NOMO-1 treated with dmso at 0.1 percent for 144 hours (cell line): ENCODE results near the gene TLE5.
A peak's percentile ranks its signal among the peaks of the same experiment; 100 is the strongest.
"Not testable (repeated sequence)": the region's sequence is repeated elsewhere in the genome, so short reads cannot be mapped to it uniquely, and the experiment has no call there.

Source experiments
- DNase-seq: peaks from one replicate; lab custom pipeline; 2025; ENCODE audit not compliant: unreplicated experiment; lab: John Stamatoyannopoulos, UW

TLE5 gene

DNA sequence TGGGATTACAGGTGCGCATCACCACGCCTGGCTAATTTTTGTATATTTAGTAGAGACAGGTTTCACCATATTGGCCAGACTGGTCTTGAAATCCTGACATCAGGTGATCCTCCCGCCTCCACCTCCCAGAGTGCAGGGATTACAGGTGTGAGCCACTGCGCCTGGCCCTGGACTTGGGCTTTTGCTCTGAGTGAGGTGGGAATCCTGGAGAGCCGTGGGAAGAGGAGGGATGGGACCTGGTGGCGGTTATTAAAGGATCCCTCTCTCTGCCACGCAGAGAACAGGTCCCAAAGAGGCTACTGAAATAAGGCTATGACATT is 1.7 kb upstream of the TLE5 start:
- no peak for DNase-seq

GRCh38 chr19:3061182-3062161 is 823 bp downstream of the TLE5 start:
- DNase-seq = no peak

DNA sequence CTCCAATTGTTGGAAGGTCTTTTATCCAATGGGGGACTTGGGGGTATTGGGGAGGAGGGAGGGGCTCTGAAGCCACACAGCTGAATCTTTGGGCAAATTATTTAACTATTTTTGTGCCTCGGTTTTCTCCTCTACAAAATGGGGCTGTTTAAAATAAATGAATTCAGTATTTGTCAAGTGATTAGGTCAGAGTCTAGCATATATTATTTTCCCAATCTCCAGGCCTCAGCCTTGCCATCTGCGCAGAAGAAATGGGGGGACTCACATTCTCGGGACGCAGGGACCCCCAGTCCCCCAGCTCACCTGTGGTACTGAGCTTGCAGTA is 1.5 kb downstream of the TLE5 start:
- no peak for DNase-seq

GRCh38 chr19:3059653-3060052 is 2.6 kb downstream of the TLE5 start:
- DNase-seq = no peak

DNA sequence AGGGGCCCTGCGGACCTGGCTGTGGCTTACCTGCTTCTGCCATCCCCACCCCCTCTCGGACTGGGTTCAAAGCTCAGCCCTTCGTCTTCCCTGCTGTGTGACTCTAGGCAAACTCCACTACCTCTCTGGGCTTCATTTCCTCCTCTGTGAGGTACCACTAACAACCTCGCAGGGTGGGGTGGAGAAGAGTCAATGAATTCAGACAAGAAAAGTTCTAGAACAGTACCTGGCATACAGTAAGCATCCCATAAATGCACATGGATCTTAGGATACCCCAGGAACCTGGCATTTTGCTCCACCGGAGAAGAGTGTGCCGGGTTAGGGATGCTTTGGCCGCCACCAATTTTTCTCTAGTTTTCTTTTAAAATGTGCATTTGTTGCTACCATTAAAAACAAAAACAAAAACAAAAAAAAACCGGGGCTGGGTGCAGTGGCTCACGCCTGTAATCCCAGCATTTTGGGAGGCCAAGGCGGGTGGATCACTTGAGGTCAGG is 3.4 kb downstream of the TLE5 start:
- no peak for DNase-seq

DNA sequence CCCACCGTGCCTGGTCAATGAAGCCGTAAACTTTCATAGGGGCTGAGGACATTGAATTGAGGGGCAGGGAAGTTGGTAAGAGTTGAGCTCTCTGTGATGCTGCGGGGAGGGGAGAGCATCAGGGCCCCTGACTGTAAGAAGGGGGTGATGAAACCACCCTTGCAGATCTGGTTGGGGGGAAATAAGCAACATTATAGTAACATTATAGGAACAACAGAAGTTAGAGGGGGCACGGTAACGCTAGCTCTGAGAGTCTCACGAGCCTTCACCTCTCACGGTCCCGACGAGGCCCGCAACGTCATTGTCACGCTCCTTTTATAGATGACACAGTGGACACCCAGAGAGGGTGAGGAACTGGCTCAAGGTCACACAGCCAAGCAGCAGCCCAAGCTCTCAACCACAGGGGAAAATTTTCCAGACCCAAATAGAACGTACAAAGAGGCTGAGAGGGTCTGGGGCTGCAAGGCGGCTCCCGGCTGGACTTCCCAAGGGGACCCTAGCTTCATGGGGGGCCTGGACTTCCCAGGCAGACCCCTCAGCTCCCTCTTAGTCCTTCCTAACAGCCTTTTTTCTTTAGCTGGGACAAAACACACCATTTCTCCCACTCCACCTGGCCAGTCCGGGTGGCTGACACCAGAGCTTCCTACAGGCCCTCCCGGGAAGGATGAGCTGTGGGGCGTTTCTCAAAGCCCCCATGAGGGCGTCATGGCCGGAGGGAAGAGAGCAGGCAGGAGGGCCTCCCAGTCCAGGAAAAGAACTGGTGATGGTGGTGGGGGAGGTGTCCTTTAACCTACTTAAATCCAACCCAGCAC is 4.1 kb downstream of the TLE5 start:
- no peak for DNase-seq

- no peak for DNase-seq
Measured at GRCh38 chr19:3057275-3057714, 5.0 kb downstream of the TLE5 start.

DNA sequence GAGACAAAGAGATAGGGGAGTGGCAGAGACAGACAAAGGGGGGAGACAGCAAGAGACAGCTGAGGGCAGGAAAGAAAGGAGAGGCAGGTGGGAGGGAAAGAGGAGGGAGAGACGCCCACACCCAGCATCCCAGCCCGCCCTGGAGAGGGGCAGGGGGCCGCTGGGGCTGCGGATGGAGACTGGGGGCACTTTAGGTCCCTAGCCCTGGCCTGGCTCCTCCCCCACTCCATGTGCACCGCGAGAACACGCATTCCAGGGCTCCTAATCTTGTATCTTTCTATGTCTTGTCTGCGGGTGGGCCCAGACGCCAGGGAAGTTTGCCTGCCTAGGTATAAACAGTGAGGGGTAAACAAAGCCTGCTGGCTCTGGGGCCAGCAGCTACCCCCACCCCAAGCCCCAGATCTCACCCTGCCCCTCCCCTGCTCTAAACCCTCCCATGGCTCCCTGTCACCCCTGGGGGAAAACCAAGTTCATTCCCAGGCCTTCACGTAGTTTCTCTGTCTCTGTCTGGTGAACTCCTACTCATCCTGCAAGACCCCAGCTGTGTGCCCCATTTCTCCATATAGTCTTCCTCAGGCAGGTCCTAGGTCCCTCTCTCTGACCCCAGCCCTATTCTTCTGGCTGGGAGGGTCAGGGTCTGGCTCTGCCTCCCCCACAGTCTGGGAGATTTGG is 5.7 kb downstream of the TLE5 start:
- no peak for DNase-seq

DNA sequence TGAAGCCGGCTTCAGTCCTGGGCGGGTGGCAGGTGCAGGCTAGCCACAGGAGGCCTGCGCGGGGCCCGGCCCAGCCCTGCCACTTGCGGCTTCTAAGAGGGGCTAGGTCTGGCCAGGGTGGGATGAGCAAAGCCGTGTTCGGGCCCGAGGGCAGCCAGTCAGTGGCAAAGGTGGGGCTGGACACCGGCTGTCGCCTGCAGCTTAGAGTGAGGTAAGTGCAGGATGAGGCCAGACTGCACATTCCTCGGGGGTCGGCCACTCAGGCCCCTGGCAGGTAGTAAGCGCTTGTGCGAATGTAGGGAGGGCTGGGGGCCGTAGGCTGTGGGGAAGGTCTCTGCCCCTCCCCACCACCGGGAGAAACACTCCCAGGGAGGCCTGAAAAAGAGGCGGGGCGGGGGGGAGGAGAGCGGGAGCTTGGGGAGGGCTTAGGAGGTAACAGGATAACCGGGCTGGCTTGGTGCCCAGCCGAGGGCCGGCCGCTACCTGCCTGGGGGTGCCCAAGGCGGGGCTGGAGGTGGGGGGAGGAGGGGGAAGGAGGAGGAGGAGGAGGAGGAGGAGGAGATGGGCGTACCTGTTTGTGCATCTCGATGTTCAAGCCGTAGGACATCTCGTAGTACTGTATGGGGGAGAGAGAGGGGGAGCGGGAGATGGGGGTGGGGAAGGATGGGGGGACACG is 6.4 kb downstream of the TLE5 start:
- DNase-seq = no peak

GRCh38 chr19:3054972-3055740 is 7.1 kb downstream of the TLE5 start:
- no peak for DNase-seq

DNA sequence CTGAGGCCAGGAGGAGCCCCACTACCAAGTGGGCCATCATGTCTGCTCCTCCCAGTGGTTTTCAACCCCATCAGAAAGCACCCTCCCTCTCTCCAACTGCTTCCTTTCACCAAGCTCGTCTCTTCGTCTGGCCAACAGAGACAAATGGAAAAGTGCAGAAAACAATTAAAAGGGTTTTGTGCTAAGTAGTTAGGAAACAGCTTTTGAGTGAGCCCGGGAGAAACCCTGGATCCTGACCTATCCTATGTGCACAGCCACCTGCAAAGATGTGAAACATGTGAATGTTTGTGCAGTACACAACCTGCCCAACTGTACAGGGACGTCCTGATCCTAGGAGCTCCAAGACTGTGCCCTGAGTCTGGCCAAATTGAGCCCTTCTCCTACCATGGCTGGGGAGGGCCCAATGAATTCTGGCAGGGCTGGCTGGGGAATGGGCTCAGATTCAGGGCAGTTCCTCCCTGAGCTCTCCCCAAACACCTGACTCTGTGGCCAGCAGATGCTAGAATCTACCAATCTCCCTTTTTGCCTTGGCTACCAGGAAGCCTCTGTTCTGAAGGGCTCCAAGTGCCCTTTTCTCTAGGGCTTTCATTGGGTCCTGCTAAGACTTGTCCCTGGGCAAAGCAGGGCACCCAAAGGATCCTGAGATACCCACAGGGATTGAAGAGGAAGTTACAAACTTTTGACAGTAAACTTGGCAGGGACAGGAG is 7.9 kb downstream of the TLE5 start:
- DNase-seq = no peak

- no peak for DNase-seq
Measured at GRCh38 chr19:3053780-3054179, 8.5 kb downstream of the TLE5 start.

GRCh38 chr19:3053218-3053621 is 9.1 kb downstream of the TLE5 start:
- DNase-seq = no peak

DNA sequence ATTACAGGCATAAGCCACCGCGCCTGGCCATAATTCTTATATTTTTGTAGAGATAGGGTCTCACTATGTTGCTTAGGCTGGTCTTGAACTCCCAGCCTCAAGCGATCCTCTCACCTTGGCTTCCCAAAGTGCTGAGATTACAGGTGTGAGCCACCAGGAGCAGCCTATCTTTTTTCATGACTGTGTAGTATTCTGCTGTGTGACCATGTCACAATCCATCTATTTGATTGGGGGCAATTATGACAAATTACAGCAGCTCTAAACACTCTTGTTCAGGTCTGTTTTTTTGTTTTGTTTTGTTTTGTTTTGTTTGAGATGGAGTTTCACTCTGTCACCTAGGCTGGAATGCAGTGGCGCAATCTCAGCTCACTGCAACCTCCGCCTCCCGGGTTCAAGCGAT is 12.3 kb downstream of the TLE5 start:
- DNase-seq = not testable (repeated sequence)

- no peak for DNase-seq
Measured at GRCh38 chr19:3049089-3049488, 13.2 kb downstream of the TLE5 start.

DNA sequence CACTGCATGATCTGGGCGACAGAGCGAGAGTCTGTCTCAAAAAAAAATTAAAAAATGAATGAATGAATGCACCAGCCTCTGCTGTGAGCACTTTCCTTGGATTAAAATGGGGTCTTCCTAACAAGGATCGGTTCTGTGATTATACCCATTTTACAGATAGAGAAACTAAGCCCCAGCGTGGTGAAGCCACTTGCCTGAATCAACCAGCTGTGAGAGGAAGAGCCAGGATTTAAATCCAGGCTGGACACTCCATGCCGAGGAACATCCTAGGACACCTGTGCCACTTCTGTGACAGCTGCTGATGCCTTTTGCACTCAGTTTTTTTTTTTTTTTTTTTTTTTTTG is 14.1 kb downstream of the TLE5 start:
- no peak for DNase-seq

DNA sequence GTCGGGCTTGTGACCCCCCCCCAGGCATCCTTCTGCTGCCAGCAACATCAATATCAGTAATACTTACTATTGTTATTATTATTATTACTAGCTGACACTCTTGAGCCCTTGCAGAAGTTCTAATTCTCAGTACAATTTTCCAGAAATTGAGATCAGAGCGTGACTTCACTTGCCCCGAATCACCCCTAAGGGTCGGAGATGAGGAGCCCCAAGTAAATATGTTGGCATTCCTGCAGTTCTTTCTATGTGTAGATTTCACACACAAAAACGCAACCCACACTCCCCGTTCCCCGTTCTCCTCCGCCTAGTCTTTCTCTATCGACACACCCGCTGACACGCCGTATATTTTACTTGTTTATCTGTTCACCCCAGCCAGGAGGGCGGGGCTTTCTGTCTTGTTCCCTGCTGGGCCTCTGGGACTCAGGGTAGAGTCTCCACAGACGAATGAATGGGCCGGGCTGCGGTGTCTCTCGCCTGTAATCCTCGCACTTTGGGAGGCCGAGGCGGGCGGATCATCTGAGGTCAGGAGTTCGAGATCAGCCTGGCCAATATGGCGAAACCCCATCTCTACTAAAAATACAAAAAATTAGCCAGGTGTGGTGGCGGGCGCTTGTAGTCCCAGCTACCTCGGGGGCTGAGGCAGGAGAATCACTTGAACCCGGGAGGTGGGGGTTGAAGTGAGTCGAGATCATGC is 14.7 kb downstream of the TLE5 start:
- DNase-seq = peak; percentile 73

GRCh38 chr19:3046698-3047495 is 15.4 kb downstream of the TLE5 start:
- no peak for DNase-seq
